Fibroblast of skin of left quadriceps (primary cell): ENCODE data around the gene SMNDC1.
"Not testable (repeated sequence)": the region's sequence is repeated elsewhere in the genome, so short reads cannot be mapped to it uniquely, and the experiment has no call there.

Experiments
- DNase-seq, 2 experiments: peaks; one replicate each; pipeline ENCODE4 v3.0.0-alpha.2; 2013; ENCODE audit warnings: low read depth in 2 of 2

SMNDC1 gene

DNA sequence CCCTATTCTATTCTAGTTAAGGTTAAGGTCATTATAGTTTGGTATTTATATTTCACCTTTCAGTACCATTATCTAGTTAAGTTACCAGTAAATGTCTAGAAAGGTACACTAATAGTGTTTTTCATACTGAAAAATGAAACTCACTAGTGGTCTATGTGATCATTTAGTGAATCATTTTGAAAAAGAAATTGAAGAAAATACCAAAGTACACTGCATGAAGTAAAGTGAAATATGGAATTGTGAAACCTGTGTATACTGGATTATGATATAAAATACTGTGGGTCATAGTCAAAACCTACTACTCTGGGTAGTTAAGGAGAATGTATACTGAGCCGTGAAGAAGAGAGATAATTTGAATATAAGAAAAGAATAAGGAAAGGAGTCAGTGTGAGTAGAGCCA lies 53.3 kb downstream of the SMNDC1 start:
- DNase-seq = not testable (repeated sequence)

DNA sequence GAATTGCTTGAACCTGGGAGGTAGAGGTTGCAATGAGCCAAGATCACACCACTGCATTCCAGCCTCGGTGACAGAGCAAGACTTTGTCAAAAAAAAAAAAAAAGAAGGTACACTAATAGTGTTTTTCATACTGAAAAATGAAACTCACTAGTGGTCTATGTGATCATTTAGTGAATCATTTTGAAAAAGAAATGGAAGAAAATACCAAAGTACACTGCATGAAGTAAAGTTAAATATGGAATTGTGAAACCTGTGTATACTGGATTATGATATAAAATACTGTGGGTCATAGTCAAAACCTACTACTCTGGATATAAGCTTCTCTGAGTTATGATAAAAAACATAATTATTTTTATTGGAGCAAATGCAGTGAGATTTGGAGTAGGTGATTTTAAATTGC lies 55.2 kb downstream of the SMNDC1 start:
- DNase-seq = not testable (repeated sequence)

DNA sequence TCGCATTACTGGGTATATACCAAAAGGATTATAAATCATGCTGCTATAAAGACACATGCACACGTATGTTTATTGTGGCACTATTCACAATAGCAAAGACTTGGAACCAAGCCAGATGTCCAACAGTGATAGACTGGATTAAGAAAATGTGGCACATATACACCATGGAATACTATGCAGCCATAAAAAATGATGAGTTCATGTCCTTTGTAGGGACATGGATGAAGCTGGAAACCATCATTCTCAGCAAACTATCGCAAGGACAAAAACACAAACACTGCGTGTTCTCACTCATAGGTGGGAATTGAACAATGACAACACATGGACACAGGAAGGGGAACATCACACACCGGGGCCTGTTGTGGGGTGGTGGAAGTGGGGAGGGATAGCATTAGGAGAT lies 56.9 kb downstream of the SMNDC1 start:
- not testable (repeated sequence) for DNase-seq

- DNase-seq = no peak
Measured at GRCh38 chr10:110244550-110244949, 60.2 kb downstream of the SMNDC1 start.

- no peak for DNase-seq
Measured at GRCh38 chr10:110242511-110242910, 62.2 kb downstream of the SMNDC1 start.

GRCh38 chr10:110241841-110242240 lies 62.9 kb downstream of the SMNDC1 start:
- no peak for DNase-seq

- DNase-seq = no peak
Measured at GRCh38 chr10:110241407-110241806, 63.3 kb downstream of the SMNDC1 start.
